ENCODE measurements around the gene LZTFL1.

LZTFL1 gene

DNA sequence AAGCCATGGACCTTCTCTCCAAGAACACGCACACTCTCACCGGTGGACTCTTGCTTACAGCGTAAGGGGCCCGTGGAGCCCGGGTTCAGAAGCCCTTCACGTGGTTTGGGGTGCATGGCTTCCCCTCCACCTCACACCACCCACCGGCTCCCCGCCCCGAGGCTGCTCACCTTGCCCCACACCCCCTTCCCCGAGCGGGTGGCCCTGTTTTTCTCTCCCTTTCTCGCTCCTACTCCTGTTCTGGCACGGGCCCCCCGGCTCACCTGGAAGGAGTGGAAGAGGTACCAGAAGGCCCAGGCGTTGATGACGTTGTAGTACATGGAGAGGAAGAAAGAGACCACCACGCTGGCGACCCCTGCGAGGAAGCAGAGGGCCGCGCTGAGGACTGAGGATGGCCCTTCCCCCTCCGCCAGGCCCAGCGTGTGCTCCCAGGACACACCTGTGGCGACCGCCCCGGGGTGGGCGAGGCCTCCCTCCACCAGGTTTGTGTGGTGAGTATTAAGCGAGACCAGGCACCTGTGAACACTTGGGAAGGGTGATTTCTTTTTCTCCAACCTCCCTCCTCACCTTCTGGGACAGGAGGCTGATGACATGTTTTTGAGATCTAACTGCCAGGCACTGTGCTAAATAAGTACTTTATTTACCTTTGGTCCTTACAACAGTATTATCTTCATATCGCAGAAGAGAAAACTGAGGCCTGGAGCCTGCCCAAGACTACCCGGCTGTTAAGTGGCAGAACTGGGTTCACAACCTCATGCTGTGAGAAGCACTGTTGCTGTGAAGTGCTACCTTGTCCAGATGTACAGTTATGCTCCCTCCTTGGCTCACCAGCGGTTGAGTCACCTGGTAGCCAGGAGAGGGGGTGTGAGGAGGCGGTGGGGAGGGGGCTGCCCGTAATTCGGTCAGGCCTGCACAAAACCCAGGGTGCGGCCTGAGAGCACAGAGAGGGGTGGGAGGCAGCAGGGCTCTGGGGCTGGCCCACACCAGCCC lies 61.9 kb downstream of the LZTFL1 start:
- TF ChIP-seq, protein P1, sequence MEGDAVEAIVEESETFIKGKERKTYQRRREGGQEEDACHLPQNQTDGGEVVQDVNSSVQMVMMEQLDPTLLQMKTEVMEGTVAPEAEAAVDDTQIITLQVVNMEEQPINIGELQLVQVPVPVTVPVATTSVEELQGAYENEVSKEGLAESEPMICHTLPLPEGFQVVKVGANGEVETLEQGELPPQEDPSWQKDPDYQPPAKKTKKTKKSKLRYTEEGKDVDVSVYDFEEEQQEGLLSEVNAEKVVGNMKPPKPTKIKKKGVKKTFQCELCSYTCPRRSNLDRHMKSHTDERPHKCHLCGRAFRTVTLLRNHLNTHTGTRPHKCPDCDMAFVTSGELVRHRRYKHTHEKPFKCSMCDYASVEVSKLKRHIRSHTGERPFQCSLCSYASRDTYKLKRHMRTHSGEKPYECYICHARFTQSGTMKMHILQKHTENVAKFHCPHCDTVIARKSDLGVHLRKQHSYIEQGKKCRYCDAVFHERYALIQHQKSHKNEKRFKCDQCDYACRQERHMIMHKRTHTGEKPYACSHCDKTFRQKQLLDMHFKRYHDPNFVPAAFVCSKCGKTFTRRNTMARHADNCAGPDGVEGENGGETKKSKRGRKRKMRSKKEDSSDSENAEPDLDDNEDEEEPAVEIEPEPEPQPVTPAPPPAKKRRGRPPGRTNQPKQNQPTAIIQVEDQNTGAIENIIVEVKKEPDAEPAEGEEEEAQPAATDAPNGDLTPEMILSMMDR (IDR thresholded peaks at IDR 0.05; ENCODE audit: low read depth, low read length), result no peak
- no peak overlapping the region for H3K4me3 ChIP-seq (ENCODE audit: low read depth, low read length)

DNA sequence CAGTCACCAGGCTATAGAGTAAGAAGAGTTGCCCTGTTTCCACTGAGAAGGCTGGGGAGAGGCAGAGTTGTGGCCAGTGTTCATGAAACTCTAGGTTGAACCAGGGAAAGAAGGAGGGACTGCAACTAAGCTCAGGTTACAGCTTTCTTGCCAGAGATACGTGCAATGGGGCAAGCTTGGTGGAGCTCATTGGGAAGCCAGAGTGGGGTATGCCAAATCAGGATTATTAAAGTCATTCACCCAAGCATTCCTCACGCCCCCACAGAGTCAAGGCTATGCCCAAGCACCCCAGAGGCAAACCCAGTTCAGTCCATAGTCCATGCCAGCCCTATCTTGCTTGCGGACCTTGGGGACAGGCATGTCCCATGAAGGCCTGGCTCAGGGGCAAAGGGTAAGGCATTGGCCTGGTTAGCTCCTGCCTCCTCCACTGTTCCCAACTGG lies 63.1 kb downstream of the LZTFL1 start:
- H3K4me3 ChIP-seq (ENCODE audit: low read depth, low read length), result no peak overlapping the region
- TF ChIP-seq, protein P1 (IDR thresholded peaks at IDR 0.05; ENCODE audit: low read depth, low read length), result no peak

DNA sequence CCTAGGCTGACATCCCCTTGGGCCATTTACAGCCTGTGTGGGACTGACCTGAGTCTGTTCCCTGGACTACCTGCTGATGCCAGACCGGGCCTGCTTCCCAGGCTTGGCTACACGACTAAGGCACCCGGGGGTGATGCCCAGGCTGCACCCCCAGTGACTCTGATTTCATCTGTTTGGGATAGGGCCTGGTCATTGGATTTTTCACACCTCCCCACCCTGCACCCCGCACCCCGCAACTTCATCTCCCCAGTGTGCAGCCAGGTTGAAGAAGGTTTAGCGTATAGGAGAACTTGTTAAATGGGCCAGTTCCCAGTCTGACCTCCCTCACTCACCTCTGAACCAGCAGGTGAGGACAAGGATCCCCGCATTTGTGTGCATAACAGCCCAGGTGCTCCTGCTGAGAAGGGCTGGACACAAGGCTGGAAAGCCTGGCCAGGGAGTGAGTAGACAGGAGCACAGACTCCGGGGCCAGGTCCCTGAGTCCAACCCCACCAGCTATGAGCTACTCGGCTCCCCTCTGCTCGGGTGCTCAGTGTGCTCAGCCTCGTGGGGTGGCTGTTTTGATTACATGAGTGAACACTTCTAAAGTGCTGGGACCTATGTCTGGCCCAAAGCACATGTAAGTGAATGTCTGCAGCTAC lies 64.1 kb downstream of the LZTFL1 start:
- TF ChIP-seq, protein P1 (IDR thresholded peaks at IDR 0.05; ENCODE audit: low read depth, low read length), result no peak
- H3K4me3 ChIP-seq (ENCODE audit: low read depth, low read length), result no peak overlapping the region

DNA sequence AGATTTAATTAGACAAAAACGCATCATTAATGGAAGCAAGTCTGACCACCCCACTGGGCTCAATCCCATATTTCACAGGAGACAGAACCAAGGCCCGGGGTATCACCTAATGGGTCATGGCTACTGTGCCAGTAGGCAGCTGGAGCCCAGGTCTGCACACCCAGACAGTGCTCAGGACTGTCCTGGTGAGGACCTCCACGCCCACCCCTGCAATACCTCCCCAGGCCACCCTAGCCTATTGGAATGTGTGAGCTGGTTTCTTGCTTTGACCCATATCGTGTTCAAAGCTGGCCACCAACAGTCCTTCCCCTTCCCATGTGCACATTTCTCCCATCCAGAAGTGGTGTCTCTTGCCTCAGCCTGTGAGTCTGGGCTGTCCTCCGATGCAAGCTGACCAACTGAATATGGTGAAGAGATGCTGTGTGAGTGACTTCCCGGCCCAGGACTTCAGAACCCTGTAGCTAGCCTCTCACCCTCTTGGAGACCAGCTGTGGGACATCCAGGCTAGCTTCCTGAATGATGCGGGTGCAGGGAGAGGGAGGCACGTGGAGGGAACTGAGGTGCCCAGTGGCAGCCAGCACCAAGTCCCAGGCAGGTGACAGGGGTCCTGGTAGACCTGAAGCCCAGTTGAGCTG lies 64.7 kb downstream of the LZTFL1 start:
- TF ChIP-seq, protein P1 (IDR thresholded peaks at IDR 0.05; ENCODE audit: low read depth, low read length), result no peak
- no peak overlapping the region for H3K4me3 ChIP-seq (ENCODE audit: low read depth, low read length)

DNA sequence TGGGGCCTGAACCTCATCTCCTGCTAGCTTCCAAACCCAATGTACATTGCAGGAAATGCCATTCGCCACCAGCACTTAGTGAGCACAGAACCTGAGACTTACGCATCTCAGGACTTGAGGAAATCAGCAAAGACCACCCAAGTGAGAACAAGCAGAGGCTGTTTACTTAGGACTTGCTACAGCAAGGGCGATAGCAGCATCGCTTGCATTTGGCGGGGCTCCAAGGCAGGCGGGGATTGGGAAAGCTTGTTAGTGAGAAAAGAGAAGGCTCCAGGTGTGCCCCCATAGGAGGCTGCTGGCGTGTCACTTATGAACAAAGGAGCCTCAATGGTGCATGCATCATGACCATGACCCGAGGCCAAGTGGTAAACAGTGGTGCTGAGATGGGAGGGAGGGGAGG lies 65.3 kb downstream of the LZTFL1 start:
- TF ChIP-seq, protein P1 (IDR thresholded peaks at IDR 0.05; ENCODE audit: low read depth, low read length), result no peak
- no peak overlapping the region for H3K4me3 ChIP-seq (ENCODE audit: low read depth, low read length)

DNA sequence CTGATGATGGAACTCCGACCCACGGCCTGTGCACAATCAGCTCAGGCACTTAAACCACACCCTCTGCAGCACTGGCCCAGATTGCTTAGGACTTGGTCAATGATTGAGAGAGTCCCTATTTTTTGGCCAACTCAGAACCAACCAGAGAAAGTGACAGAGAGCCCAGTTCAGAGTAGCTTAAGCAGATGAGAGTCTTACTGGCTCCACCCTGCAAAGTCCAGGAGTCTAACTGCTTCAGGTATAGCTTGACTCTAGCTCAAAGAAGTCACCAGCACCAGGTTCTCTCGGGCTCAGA lies 65.7 kb downstream of the LZTFL1 start:
- TF ChIP-seq, protein P1 (IDR thresholded peaks at IDR 0.05; ENCODE audit: low read depth, low read length), result no peak
- no peak overlapping the region for H3K4me3 ChIP-seq (ENCODE audit: low read depth, low read length)
